NCI-H1694 treated with DMSO at 0.1 percent for 48 hours (cell line): ENCODE data around the gene PPP1R14B.
A peak's percentile ranks its signal among the peaks of the same experiment; 100 is the strongest.

Experiments used
- DNase-seq: peaks from one replicate; lab custom pipeline; 2025; lab: John Stamatoyannopoulos, UW

The PPP1R14B gene

DNA sequence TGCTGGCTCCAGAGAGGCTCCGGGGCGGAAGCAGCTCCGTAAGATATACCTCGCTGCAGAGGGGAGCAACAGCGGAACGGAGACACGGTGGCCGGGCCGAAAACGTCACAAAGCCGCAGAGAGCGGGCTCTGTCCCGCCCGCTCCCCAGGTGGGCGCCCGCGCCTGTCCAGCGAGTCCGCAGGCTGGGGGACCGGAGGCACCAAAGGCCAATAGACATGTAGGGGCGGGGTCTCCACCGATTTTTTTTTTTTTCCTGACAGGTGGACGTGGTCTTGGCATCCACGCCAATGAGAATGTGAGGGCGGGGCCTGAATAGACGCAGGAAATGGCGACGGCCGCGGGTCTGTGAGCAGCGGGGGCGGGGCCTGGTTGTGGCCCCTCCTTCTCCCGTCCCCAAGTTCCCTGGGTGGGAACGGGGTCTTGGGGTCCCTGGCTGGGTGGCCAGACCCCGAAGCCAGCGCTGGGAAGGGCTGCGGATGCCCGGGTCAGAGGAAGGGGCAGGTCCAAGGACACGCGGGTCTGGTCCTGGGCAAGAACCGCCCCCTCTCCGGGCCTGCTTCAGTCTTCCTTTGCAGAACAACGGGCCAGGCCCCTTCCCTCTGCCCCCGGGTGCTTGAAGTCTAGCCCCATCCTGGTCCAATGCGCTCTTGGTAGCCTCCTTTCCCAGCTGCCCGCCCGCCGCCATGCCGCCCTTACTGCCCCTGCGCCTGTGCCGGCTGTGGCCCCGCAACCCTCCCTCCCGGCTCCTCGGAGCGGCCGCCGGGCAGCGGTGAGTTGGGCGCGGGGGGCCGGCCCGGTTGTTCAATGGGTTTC, 16.4 kb downstream of the PPP1R14B start, which contains the start of gene DNAJC4:
Gene DNAJC4, plus strand, starts transcription at position 378 of the 814 bp plus-strand sequence. Its CDS starts 307 bp downstream, at position 685.
- DNase-seq: peak; percentile 61

- DNase-seq: no peak
These were observed 17.0 kb downstream of the PPP1R14B start for GRCh38 chr11:64229744-64230170.

DNA sequence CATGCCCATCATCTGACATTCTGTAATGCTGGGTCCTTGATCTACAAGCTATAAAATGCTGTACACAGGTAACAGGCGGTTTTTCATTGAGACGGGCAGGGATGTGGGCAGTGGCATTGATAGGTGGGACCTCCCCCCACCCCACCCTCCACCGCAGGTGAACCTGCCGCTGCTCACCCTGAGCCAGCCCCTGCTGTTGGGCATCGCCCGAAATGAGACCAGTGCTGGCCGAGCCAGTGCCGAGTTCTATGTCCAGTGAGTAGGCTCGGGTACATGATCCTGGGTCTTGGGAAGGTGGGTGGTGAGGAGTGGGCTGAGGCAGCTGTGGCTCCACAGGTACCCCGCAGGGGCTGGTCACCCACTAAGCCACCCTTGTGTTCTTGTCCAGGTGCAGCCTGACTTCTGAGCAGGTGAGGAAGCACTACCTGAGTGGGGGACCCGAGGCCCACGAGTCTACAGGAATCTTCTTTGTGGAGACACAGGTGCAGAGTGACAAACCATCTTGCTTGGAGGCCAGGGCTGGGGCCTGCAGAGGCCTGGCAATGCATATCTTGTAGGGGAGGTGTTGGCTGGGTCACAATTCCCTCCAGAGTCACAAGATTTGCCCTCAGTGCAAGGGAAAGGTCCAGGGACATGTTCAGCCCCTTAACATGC, 17.5 kb downstream of the PPP1R14B start:
- DNase-seq: no peak

- no peak for DNase-seq
These were observed 19.3 kb downstream of the PPP1R14B start for GRCh38 chr11:64227405-64227956.

- no peak for DNase-seq
These were observed 20.2 kb downstream of the PPP1R14B start for GRCh38 chr11:64226507-64227051.

- DNase-seq: peak; percentile 25
These were observed 20.9 kb downstream of the PPP1R14B start, which contains the start of the genes NUDT22 and TRPT1 for GRCh38 chr11:64225608-64226506. TSS of gene NUDT22 (plus strand) at chr11:64226274. CDS start at chr11:64226653, 379 bp downstream. TSS of gene TRPT1 (minus strand) at chr11:64226186. CDS start at chr11:64225860, 326 bp downstream.

DNA sequence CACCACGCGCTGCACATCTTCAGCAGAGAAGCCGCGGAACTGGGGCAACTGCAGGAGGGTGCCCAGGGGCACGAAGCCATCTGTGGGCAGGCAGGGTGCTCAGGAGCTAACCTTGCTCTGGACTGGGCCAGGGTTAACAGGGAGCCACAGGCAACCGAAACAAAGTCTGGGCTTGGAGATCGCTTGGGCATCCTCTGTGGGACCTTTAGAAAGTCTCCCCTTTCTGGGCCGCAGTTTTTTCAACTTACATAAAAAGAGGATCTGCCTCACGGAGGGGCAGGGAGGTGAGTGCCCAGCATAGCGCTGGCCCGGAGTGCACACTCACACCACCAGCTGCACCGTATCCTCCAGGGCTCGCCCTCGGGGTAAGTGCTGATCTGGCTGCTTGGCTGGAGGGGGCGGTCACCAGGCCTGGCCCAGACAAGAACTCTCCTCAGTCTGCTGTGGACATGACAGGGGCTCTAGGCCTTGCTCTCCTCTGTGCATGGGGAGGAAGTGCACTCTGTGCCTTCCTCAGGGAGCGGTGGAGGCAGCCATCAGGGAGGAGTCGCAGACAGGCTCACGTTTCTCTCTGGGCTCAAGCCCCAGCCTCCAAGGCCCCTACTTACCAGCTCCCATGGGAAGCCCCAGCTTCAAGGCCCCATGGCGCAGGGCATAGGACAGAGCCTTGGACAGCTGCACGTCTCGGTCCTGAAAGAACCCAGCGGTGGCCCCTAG, 21.7 kb downstream of the PPP1R14B start:
- DNase-seq: no peak

DNA sequence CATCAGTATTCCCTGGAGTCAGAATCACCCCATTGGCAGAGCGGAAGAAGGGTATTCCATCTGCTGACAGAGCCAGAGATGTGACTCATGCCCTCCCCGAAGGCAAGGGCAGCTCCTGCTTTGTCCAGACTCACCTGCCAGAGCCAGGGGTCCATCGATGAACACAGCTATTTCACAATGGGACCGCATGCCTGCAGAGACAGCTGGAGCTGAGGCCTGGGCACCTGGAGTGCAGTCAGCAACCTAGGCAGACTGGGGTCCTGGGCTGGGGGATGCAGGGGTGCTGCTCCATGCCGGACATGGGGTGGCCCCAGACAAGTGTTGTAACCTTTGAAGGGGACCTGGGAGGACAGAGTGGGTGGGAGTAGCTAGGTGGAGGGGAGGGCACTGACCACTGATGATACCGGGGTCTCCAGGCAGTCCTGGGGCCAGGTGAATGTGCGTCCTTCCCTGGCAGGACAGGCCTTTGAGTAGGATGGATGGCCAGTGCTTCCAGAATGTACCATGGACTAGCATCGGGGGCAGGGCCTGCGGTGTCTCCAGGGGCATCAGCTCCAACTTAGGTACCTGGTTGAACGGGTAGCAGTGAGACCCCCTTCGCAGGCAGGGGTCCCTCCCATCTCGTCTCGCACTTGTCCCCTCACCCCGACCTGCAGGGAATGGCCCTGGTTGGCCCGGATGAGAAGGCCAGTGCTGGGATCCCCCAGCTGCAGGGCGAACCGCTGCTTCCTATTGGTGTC, 22.4 kb downstream of the PPP1R14B start:
- DNase-seq: no peak

GRCh38 chr11:64223001-64223651, 23.6 kb downstream of the PPP1R14B start:
- no peak for DNase-seq

DNA sequence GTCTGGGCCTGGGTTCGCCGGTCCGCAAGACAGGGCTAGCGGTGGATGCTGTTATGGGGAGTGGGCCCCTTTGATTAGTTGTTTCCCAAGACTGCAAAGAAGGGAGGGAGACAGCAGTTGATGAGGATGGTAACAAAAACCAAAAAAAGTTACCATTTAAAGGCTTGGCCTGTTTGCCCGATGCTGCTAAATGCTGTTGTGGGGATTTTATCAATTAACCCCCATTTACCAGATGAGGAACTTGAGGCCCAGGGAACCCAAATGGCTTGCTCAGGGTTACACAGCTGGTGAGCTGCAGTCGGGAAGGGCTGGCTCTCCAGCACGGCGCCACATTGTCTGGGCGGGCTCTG, 24.1 kb downstream of the PPP1R14B start:
- DNase-seq: no peak

- DNase-seq: no peak
These were observed 25.9 kb downstream of the PPP1R14B start for GRCh38 chr11:64220798-64221197.

DNA sequence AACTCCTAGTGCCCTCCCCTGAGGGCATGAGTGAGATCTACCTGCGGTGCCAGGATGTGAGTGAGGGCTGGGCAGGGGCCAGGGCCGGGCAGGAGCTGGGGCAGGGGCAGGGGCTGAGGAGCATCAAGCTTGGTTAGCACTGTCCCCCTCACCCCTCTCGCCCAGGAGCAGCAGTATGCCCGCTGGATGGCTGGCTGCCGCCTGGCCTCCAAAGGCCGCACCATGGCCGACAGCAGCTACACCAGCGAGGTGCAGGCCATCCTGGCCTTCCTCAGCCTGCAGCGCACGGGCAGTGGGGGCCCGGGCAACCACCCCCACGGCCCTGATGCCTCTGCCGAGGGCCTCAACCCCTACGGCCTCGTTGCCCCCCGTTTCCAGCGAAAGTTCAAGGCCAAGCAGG, 26.5 kb downstream of the PPP1R14B start:
- DNase-seq: no peak

GRCh38 chr11:64219755-64220154, 27.0 kb downstream of the PPP1R14B start:
- DNase-seq: no peak

- DNase-seq: no peak
These were observed 27.4 kb downstream of the PPP1R14B start for GRCh38 chr11:64219354-64219684.

GRCh38 chr11:64218628-64219353, 28.0 kb downstream of the PPP1R14B start:
- no peak for DNase-seq

- no peak for DNase-seq
These were observed 29.9 kb downstream of the PPP1R14B start for GRCh38 chr11:64216879-64217278.

DNA sequence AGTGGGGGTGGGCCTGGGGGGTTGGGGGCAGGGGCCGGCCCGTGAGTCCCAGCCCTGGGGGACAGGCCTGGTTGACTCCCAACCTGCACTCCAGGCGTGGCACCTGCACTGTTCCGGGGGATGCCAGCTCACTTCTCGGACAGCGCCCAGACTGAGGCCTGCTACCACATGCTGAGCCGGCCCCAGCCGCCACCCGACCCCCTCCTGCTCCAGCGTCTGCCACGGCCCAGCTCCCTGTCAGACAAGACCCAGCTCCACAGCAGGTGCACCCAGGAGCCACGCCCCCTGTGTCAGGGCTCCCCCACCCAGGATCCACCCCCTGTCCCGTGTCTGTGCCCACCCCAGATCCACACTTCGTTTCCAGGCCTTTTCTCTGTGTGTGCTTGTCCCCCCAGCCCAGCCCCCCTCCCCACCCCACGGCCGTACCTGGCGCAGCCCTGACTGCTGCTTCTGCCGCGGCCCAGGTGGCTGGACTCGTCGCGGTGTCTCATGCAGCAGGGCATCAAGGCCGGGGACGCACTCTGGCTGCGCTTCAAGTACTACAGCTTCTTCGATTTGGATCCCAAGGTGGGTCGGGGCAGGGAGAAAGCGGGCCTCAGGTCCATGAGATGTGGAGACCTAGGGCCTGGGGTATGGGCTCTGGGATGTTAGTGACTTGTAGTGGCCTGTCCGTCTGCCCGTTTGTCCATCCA, 35.4 kb downstream of the PPP1R14B start:
- DNase-seq: no peak

- peak; percentile 52 for DNase-seq
These were observed 36.3 kb downstream of the PPP1R14B start for GRCh38 chr11:64210301-64211020.
